Measurements from ENCODE around the gene LMTK3. TPM values are rescaled to one million over a fixed set of nuclear protein-coding genes. Genes with fewer than 3 reads are reported as not detected.

LMTK3 gene
- total RNA-seq, 1 donor from 2014 or later = 4.2 TPM

- TF ChIP-seq, protein P1, sequence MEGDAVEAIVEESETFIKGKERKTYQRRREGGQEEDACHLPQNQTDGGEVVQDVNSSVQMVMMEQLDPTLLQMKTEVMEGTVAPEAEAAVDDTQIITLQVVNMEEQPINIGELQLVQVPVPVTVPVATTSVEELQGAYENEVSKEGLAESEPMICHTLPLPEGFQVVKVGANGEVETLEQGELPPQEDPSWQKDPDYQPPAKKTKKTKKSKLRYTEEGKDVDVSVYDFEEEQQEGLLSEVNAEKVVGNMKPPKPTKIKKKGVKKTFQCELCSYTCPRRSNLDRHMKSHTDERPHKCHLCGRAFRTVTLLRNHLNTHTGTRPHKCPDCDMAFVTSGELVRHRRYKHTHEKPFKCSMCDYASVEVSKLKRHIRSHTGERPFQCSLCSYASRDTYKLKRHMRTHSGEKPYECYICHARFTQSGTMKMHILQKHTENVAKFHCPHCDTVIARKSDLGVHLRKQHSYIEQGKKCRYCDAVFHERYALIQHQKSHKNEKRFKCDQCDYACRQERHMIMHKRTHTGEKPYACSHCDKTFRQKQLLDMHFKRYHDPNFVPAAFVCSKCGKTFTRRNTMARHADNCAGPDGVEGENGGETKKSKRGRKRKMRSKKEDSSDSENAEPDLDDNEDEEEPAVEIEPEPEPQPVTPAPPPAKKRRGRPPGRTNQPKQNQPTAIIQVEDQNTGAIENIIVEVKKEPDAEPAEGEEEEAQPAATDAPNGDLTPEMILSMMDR (conservative IDR thresholded peaks at IDR 0.05; ENCODE audit: low read depth, low read length) = no peak
- peak; percentile 97 for DNase-seq (ENCODE audit: low read depth)
- peak overlapping the region; percentile 71 for H3K4me3 ChIP-seq (ENCODE audit: low read depth, low read length)
Observed at GRCh38 chr19:48468772-48469288, 42.8 kb downstream of the LMTK3 start.

GRCh38 chr19:48466561-48467325 lies 44.9 kb downstream of the LMTK3 start:
- no peak overlapping the region for H3K4me3 ChIP-seq (ENCODE audit: low read depth, low read length)
- peak; percentile 19 for DNase-seq (ENCODE audit: low read depth)
- TF ChIP-seq, protein P1 (conservative IDR thresholded peaks at IDR 0.05; ENCODE audit: low read depth, low read length) = no peak

DNA sequence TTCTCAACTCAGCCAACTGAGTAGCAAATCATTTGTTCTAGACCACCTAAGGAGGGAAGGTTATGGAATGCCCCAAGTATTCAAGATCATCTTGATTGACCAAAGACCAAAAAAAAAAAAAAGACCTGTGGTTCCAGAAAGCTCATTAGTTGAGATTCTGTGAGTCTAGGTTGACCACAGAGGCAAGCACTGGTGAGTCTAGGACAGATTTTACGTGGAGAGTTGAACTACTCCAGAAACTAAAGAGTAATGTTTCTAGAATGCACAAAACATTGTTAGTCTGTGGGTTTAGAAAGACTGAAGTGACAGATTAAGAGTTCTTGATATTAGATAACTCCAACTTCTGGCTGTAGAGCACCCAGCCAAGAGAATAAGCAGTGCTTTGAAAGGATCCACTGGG lies 46.4 kb downstream of the LMTK3 start:
- TF ChIP-seq, protein P1 (conservative IDR thresholded peaks at IDR 0.05; ENCODE audit: low read depth, low read length) = no peak
- DNase-seq (ENCODE audit: low read depth) = no peak
- H3K4me3 ChIP-seq (ENCODE audit: low read depth, low read length) = no peak overlapping the region

GRCh38 chr19:48461982-48462655 lies 49.5 kb downstream of the LMTK3 start:
- no peak for DNase-seq (ENCODE audit: low read depth)
- TF ChIP-seq, protein P1 (conservative IDR thresholded peaks at IDR 0.05; ENCODE audit: low read depth, low read length) = no peak
- no peak overlapping the region for H3K4me3 ChIP-seq (ENCODE audit: low read depth, low read length)

DNA sequence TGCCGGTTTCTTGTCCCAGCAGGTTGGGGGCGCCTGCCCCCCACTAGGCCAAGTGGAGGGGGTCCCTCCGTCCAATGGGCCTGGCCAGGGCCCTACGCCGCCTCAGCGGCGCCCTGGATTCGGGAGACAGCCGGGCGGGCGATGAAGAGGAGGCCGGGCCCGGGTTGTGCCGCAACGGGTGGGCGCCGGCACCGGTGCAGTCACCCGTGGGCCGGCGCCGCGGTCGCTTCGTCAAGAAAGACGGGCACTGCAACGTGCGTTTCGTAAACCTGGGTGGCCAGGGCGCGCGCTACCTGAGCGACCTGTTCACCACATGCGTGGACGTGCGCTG lies 50.0 kb downstream of the LMTK3 start:
- DNase-seq (ENCODE audit: low read depth) = no peak
- TF ChIP-seq, protein P1 (conservative IDR thresholded peaks at IDR 0.05; ENCODE audit: low read depth, low read length) = no peak
- no peak overlapping the region for H3K4me3 ChIP-seq (ENCODE audit: low read depth, low read length)

DNA sequence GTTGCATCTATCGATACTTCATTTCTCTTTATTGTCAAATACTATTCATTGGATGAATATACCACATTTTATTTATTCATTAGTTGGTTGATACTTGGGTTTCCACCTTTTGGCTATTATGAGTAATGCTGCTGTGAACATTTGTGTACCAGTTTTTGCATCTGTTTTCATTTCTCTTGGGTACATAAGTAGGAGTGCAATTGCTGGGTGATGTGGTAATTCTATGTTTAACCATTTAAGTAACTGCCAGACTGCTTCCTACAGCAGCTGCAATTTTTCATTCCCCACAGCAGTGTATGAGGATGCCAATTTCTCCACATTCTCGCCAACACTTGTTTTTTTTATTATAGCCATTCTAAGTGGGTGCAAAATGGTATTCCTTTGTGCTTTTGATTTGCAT lies 53.6 kb downstream of the LMTK3 start:
- DNase-seq (ENCODE audit: low read depth) = no peak
- TF ChIP-seq, protein P1 (conservative IDR thresholded peaks at IDR 0.05; ENCODE audit: low read depth, low read length) = no peak
- H3K4me3 ChIP-seq (ENCODE audit: low read depth, low read length) = no peak overlapping the region
